HS-27A (cell line): ENCODE measurements around the gene LKAAEAR1.

ENCODE experiments used
- DNase-seq: peaks from one replicate; pipeline ENCODE4 v3.0.0-alpha.2; 2012; ENCODE audit warnings: low read depth, missing footprints

Gene LKAAEAR1

GRCh38 chr20:64078934-64079272, 5.3 kb downstream of the LKAAEAR1 start:
- no peak for DNase-seq

GRCh38 chr20:64077876-64078551, 6.2 kb downstream of the LKAAEAR1 start:
- DNase-seq: no peak

GRCh38 chr20:64077541-64077875, 6.7 kb downstream of the LKAAEAR1 start:
- no peak for DNase-seq

- DNase-seq: no peak
These were observed 7.1 kb downstream of the LKAAEAR1 start for GRCh38 chr20:64077094-64077493.

- DNase-seq: no peak
These were observed 7.9 kb downstream of the LKAAEAR1 start for GRCh38 chr20:64076061-64076997.

GRCh38 chr20:64075556-64075955, 8.6 kb downstream of the LKAAEAR1 start:
- no peak for DNase-seq

GRCh38 chr20:64074963-64075362, 9.2 kb downstream of the LKAAEAR1 start:
- no peak for DNase-seq

- no peak for DNase-seq
These were observed 9.9 kb downstream of the LKAAEAR1 start for GRCh38 chr20:64074184-64074789.

- no peak for DNase-seq
These were observed 10.6 kb downstream of the LKAAEAR1 start for GRCh38 chr20:64073476-64074183.

GRCh38 chr20:64072498-64073063, 11.6 kb downstream of the LKAAEAR1 start:
- no peak for DNase-seq

- no peak for DNase-seq
These were observed 12.6 kb downstream of the LKAAEAR1 start for GRCh38 chr20:64071341-64072332.

- DNase-seq: no peak
These were observed 13.8 kb downstream of the LKAAEAR1 start for GRCh38 chr20:64070244-64070993.

GRCh38 chr20:64069614-64070243, 14.5 kb downstream of the LKAAEAR1 start:
- no peak for DNase-seq

- no peak for DNase-seq
These were observed 15.0 kb downstream of the LKAAEAR1 start for GRCh38 chr20:64069209-64069613.

GRCh38 chr20:64068386-64069208, 15.6 kb downstream of the LKAAEAR1 start:
- no peak for DNase-seq

GRCh38 chr20:64067733-64068307, 16.4 kb downstream of the LKAAEAR1 start:
- no peak for DNase-seq

GRCh38 chr20:64067005-64067632, 17.1 kb downstream of the LKAAEAR1 start:
- no peak for DNase-seq

- DNase-seq: peak; percentile 54
These were observed 18.2 kb downstream of the LKAAEAR1 start for GRCh38 chr20:64065974-64066343.
